GM23338 (cell line): Measurements from ENCODE around the gene CSTF1. TPM values are rescaled to one million over a fixed set of nuclear protein-coding genes. Genes with fewer than 3 reads are reported as not detected.

Experiments
- ATAC-seq: fragments of 200-7000 bp; cut with Tn5 transposase; 3 replicates; pipeline ENCODE4 v1.9.1; 2020
- DNase-seq: peaks from one replicate; pipeline ENCODE4 v3.0.0-alpha.2; 2015; ENCODE audit warnings: low spot score
- H2AFZ ChIP-seq: fragments of 200-600 bp; sonication (generic); 2 replicates; pipeline ENCODE4 v1.8.0; 2016; ENCODE audit warnings: antibody characterized with exemption, mild to moderate bottlenecking, moderate library complexity
- H3F3A ChIP-seq: fragments of 200-600 bp; sonication (generic); replicated peaks from 2 replicates; pipeline ENCODE4 v1.8.0; 2017; ENCODE audit warnings: antibody characterized with exemption, mixed run types, low read depth
- H3K27ac ChIP-seq: fragments of 200-600 bp; sonication (generic); 2 replicates; pipeline ENCODE4 v1.6.1; 2016; ENCODE audit warnings: low read depth
- H3K27me3 ChIP-seq: fragments of 200-600 bp; sonication (generic); 2 replicates; pipeline ENCODE4 v1.8.0; 2016; ENCODE audit warnings: mild to moderate bottlenecking, mixed run types, moderate library complexity; ENCODE audit not compliant: insufficient read depth
- H3K36me3 ChIP-seq: fragments of 200-600 bp; sonication (generic); 2 replicates; pipeline ENCODE4 v1.8.0; 2016; ENCODE audit warnings: mild to moderate bottlenecking; ENCODE audit not compliant: insufficient read depth
- H3K4me1 ChIP-seq: fragments of 200-600 bp; sonication (generic); 2 replicates; pipeline ENCODE4 v1.8.0; 2016; ENCODE audit warnings: mild to moderate bottlenecking, moderate library complexity; ENCODE audit not compliant: insufficient read depth
- H3K4me2 ChIP-seq: fragments of 200-600 bp; sonication (generic); 2 replicates; pipeline ENCODE4 v1.7.1; 2017; ENCODE audit warnings: mixed run types
- H3K4me3 ChIP-seq: fragments of 200-600 bp; sonication (generic); 2 replicates; pipeline ENCODE4 v1.6.1; 2016; ENCODE audit warnings: mixed run types
- H3K79me2 ChIP-seq: fragments of 200-600 bp; sonication (generic); replicated peaks from 2 replicates; pipeline ENCODE4 v1.8.0; 2017; ENCODE audit warnings: mild to moderate bottlenecking; ENCODE audit not compliant: insufficient read depth
- H3K9me2 ChIP-seq: fragments of 200-600 bp; sonication (generic); 2 replicates; pipeline ENCODE4 v1.8.0; 2017; ENCODE audit not compliant: insufficient read depth
- H4K20me1 ChIP-seq: fragments of 200-600 bp; sonication (generic); replicated peaks from 2 replicates; pipeline ENCODE4 v1.8.0; 2017; ENCODE audit warnings: mild to moderate bottlenecking; ENCODE audit not compliant: insufficient read depth
- H3K27ac Mint-ChIP-seq: 2 replicates; pipeline ENCODE4 v1.8.0; 2020; ENCODE audit warnings: inconsistent platforms, mild to moderate bottlenecking, moderate library complexity, mixed read lengths
- H3K27me3 Mint-ChIP-seq: 3 replicates; pipeline ENCODE4 v1.8.0; 2022; ENCODE audit warnings: low read depth, mild to moderate bottlenecking, moderate library complexity, mixed read lengths, inconsistent platforms; ENCODE audit not compliant: insufficient read depth, poor library complexity
- H3K36me3 Mint-ChIP-seq: 3 replicates; pipeline ENCODE4 v1.8.0; 2021; ENCODE audit warnings: low read depth, mild to moderate bottlenecking, inconsistent platforms, moderate library complexity, mixed read lengths
- H3K4me1 Mint-ChIP-seq: 3 replicates; pipeline ENCODE4 v1.8.0; 2020; ENCODE audit warnings: mild to moderate bottlenecking, inconsistent platforms, mixed read lengths
- H3K4me3 Mint-ChIP-seq: 3 replicates; pipeline ENCODE4 v1.8.0; 2021; ENCODE audit warnings: moderate library complexity, mild to moderate bottlenecking, inconsistent platforms, mixed read lengths
- H3K9me3 Mint-ChIP-seq: 3 replicates; pipeline ENCODE4 v1.8.0; 2020; ENCODE audit warnings: moderate library complexity, mild to moderate bottlenecking, inconsistent platforms, mixed read lengths
- CREB1 ChIP-seq: fragments of 250-450 bp; sonication (Bioruptor Pico); IDR thresholded peaks from 2 replicates; pipeline ENCODE4 v1.5.0; 2020; ENCODE audit warnings: low read depth, mild to moderate bottlenecking, moderate library complexity
- CTCF ChIP-seq, 2 experiments: fragments of 200-600 bp in 1 of 2; sonication (generic) in 1 of 2; conservative IDR thresholded peaks; 2 replicates each; pipeline versions ENCODE4 v1.5.1 to v1.6.1; 2016 to 2017; ENCODE audit warnings: antibody characterized with exemption in 2 of 2, low read depth in 2 of 2, mild to moderate bottlenecking in 2 of 2, moderate library complexity in 1 of 2
- ETS1 ChIP-seq: IDR thresholded peaks from 2 replicates; pipeline ENCODE4 v1.6.1; 2016; ENCODE audit warnings: antibody characterized with exemption
- EZH2 ChIP-seq: fragments of 200-600 bp; sonication (generic); IDR thresholded peaks from one replicate; pipeline ENCODE4 v1.8.0; 2017; ENCODE audit warnings: antibody characterized with exemption, mild to moderate bottlenecking, low read depth; ENCODE audit not compliant: unreplicated experiment
- EZH2phosphoT487 ChIP-seq: fragments of 200-600 bp; sonication (generic); IDR thresholded peaks from one replicate; pipeline ENCODE4 v1.8.1; 2018; ENCODE audit warnings: antibody characterized with exemption; ENCODE audit not compliant: unreplicated experiment
- JUNB ChIP-seq: IDR thresholded peaks from one replicate; pipeline ENCODE4 v1.6.1; 2016; ENCODE audit warnings: antibody characterized with exemption; ENCODE audit not compliant: unreplicated experiment
- NANOG ChIP-seq: IDR thresholded peaks from 2 replicates; pipeline ENCODE4 v1.6.1; 2016; ENCODE audit warnings: antibody characterized with exemption, borderline replicate concordance
- POLR2AphosphoS5 ChIP-seq: IDR thresholded peaks from 2 replicates; pipeline ENCODE4 v1.6.1; 2016; ENCODE audit warnings: antibody characterized with exemption, low read depth
- REST ChIP-seq: IDR thresholded peaks from one replicate; pipeline ENCODE4 v1.6.1; 2018; ENCODE audit warnings: antibody characterized with exemption; ENCODE audit not compliant: unreplicated experiment
- STAT1 ChIP-seq: IDR thresholded peaks from one replicate; pipeline ENCODE4 v1.6.1; 2016; ENCODE audit warnings: antibody characterized with exemption; ENCODE audit not compliant: unreplicated experiment
- ZNF114 ChIP-seq: fragments of 250-450 bp; sonication (Bioruptor Pico); IDR thresholded peaks from 2 replicates; pipeline ENCODE4 v1.5.0; 2020; ENCODE audit warnings: mild to moderate bottlenecking, moderate library complexity
- ZNF331 ChIP-seq: fragments of 250-450 bp; sonication (Bioruptor Pico); IDR thresholded peaks from 2 replicates; pipeline ENCODE4 v1.5.0; 2020; ENCODE audit warnings: low read depth, mild to moderate bottlenecking, moderate library complexity
- ZNF462 ChIP-seq: fragments of 250-450 bp; sonication (Bioruptor Pico); IDR thresholded peaks from 2 replicates; pipeline ENCODE4 v1.5.0; 2020; ENCODE audit warnings: mild to moderate bottlenecking, moderate library complexity
- polyA plus RNA-seq: library from polyadenylated mRNA; unstranded; fragments of >200 nt; fragmentation: Nextera tagmentation; extraction: Ambion mirVana; gene quantifications from 2 replicates; pipeline ENCODE4 v1.2.1, GENCODE V29; 2016
- total RNA-seq: library from RNA; depleted of rRNA; stranded (reverse); fragments of >200 nt; shearing (Covaris generic); gene quantifications from 2 replicates; pipeline ENCODE4 v1.2.3, GENCODE V29; 2014

The CSTF1 gene
- total and polyA plus RNA-seq, 2 experiments from 2014 or later: 21.5 to 62.3 TPM

GRCh38 chr20:56427797-56428196 is 35.4 kb downstream of the CSTF1 start:
- no peak overlapping the region for H3K4me2 ChIP-seq
- DNase-seq: no peak
- H3K9me3 Mint-ChIP-seq: no peaks in the 10 kb centered on the region; the same call in 2 of the 3 replicates
- no peak overlapping the region for H3K27ac Mint-ChIP-seq
- no peaks in the 10 kb centered on the region for H3K79me2 ChIP-seq
- no peak overlapping the region for H3K4me3 Mint-ChIP-seq
- H2AFZ ChIP-seq: no peak overlapping the region
- no peaks in the 10 kb centered on the region for H3K36me3 ChIP-seq
- no peak overlapping the region for H3K27ac ChIP-seq
- no peaks in the 10 kb centered on the region for H3K4me1 ChIP-seq
- 0 out of 2 replicates have a peak, but pooled peaks cover 12% of the 10 kb centered on the region for H3K27me3 ChIP-seq
- no peaks in the 10 kb centered on the region for H3K9me2 ChIP-seq
- no peak overlapping the region for H3K4me3 ChIP-seq
- ATAC-seq: no peak
- no peaks in the 10 kb centered on the region for H3F3A ChIP-seq
- no peaks in the 10 kb centered on the region; the same call in 2 of the 3 replicates for H3K36me3 Mint-ChIP-seq
- H3K27me3 Mint-ChIP-seq: peaks cover 25% of the 10 kb centered on the region
- TF ChIP-seq STAT1: no peak
- no peak for TF ChIP-seq ZNF114 (CRISPR knock-in tag)
- TF ChIP-seq ZNF462 (CRISPR knock-in tag): no peak
- no peak for TF ChIP-seq CREB1 (CRISPR knock-in tag)
- no peak for TF ChIP-seq EZH2phosphoT487
- TF ChIP-seq ETS1: no peak
- TF ChIP-seq ZNF331 (CRISPR knock-in tag): no peak
- no peak for TF ChIP-seq JUNB
- no peak for TF ChIP-seq POLR2AphosphoS5
- no peak for TF ChIP-seq REST
- TF ChIP-seq CTCF (conservative IDR thresholded peaks at IDR 0.05; ENCODE audit: low read depth in 2 of 2): no peak
- no peak for TF ChIP-seq EZH2
- no peak for TF ChIP-seq NANOG
- no peaks in the 10 kb centered on the region for H4K20me1 ChIP-seq
- H3K4me1 Mint-ChIP-seq: peaks cover 3% of the 10 kb centered on the region
